Measurements from ENCODE around the gene SLC29A1. TPM values are rescaled to one million over a fixed set of nuclear protein-coding genes. Genes with fewer than 3 reads are reported as not detected.

SLC29A1 gene
- total RNA-seq, 1 donor from 2014 or later, result 36.1 TPM

DNA sequence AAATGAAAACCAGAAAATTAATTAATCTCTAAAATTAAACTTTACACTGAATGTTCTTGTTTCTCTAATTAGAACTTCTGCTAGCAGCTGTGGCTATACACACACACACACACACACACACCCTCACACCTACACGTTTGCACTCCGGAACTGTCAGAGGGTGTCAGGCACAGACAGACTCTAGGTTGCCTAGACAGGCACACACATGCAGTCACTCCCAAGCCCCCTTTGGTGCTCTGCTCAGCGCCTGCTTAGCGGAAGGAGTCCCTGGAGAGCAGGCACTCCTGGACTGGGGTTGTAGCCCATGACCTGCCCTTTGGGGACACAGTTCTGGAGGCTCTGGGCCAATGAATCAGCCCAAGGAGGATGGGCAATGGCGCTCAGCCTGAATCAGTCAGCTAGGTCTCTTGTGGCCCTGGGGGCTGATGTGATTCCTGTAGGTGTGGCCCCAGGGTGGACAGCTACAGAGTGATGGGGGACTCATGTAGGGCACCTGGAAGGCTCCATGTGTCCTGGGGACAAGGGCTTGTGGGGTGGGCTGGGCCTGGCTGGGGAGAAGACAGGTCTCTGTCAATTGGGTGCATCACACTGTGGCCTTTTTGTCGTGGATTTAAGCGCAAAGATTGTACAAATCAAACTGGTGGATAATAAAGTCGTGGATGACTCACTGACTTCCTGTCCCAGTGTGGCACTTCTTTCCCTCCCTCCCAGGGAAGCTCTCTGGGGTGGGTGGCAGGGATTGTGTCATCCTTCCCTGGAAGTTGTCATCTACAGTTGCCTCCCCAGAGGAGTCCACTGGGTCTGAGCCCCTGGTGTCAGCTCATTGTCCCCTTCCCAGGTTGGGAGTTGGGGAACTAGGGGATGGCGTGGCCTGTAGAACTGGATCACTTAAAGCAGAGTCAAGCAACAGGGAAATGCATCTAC is 55.6 kb downstream of the SLC29A1 start:
- Histone ChIP-seq H3K36me3 (ENCODE audit: control insufficient read depth, insufficient read depth, low read length) (no peaks in the 10 kb centered on the region), H3K27me3 (ENCODE audit: control insufficient read depth, insufficient read depth, low read length) (peaks cover 50% of the 10 kb centered on the region), H3K4me3 (ENCODE audit: low read depth, low read length) (no peak overlapping the region)
- TF ChIP-seq, protein P1, sequence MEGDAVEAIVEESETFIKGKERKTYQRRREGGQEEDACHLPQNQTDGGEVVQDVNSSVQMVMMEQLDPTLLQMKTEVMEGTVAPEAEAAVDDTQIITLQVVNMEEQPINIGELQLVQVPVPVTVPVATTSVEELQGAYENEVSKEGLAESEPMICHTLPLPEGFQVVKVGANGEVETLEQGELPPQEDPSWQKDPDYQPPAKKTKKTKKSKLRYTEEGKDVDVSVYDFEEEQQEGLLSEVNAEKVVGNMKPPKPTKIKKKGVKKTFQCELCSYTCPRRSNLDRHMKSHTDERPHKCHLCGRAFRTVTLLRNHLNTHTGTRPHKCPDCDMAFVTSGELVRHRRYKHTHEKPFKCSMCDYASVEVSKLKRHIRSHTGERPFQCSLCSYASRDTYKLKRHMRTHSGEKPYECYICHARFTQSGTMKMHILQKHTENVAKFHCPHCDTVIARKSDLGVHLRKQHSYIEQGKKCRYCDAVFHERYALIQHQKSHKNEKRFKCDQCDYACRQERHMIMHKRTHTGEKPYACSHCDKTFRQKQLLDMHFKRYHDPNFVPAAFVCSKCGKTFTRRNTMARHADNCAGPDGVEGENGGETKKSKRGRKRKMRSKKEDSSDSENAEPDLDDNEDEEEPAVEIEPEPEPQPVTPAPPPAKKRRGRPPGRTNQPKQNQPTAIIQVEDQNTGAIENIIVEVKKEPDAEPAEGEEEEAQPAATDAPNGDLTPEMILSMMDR (IDR thresholded peaks at IDR 0.05; ENCODE audit: insufficient read depth, low read length, poor library complexity, severe bottlenecking), result no peak
- no peak for DNase-seq (ENCODE audit: low read depth)

Other genes with a start within 250 kb of the SLC29A1 start
- 85.9 and 98.5 TPM in 2 replicates for gene MRPL14, start 96.1 kb upstream of the SLC29A1 start, total RNA-seq
- 59.3 and 61.8 TPM in 2 replicates for gene TMEM63B, start 96.0 kb upstream of the SLC29A1 start, total RNA-seq
- not detected in 2 replicates for gene CAPN11, start 64.8 kb upstream of the SLC29A1 start, total RNA-seq
- not detected in 2 replicates for gene MYMX, start 6.7 kb upstream of the SLC29A1 start, total RNA-seq
- gene HSP90AB1, start 23.5 kb downstream of the SLC29A1 start, total RNA-seq, result 1,065 and 1,294 TPM in 2 replicates
- 67.3 and 78.2 TPM in 2 replicates for gene SLC35B2, start 33.9 kb downstream of the SLC29A1 start, total RNA-seq
- 46.3 and 61.5 TPM in 2 replicates for gene NFKBIE, start 42.0 kb downstream of the SLC29A1 start, total RNA-seq
- gene TMEM151B, start 46.9 kb downstream of the SLC29A1 start, total RNA-seq, result 0.13 and 0.21 TPM in 2 replicates
- 11.9 and 16.6 TPM in 2 replicates for gene AARS2, start 89.8 kb downstream of the SLC29A1 start, total RNA-seq
- not detected in 2 replicates for gene SPATS1, start 119.1 kb downstream of the SLC29A1 start, total RNA-seq
- gene CDC5L, start 164.1 kb downstream of the SLC29A1 start, total RNA-seq, result 22.9 and 24.9 TPM in 2 replicates